ENCODE measurements around the gene TMEM139. TPM values are rescaled to one million over a fixed set of nuclear protein-coding genes. Genes with fewer than 3 reads are reported as not detected.
A peak's percentile ranks its signal among the peaks of the same experiment; 100 is the strongest.
"Not testable (repeated sequence)": the region's sequence is repeated elsewhere in the genome, so short reads cannot be mapped to it uniquely, and the experiment has no call there.

The TMEM139 gene
- total RNA-seq, 1 donor from 2014 or later = 0.75 TPM

- DNase-seq (ENCODE audit: low spot score) = peak; percentile 76
- H3K4me3 Mint-ChIP-seq (ENCODE audit: low read depth) = peak within 1 kb of the TSS; percentile 97
- peaks cover 55% of the 10 kb centered on the region for H3K36me3 Mint-ChIP-seq (ENCODE audit: low read depth)
- peaks cover 49% of the 10 kb centered on the region for H3K4me1 Mint-ChIP-seq (ENCODE audit: low read depth)
- intact Hi-C loops (cut with micrococcal nuclease) = loop anchor here (1.0 to 5.0 kb wide), 4 partner anchors 18 to 119 kb away; partner anchors contain the start of genes CASP2 and ZYX
- peak within 1 kb of the TSS; percentile 94 for H3K27ac Mint-ChIP-seq
- peaks cover 6% of the 10 kb centered on the region for H3K9me3 Mint-ChIP-seq
- H3K27me3 Mint-ChIP-seq (ENCODE audit: low read depth) = no peaks in the 10 kb centered on the region
These were observed 21.2 kb upstream of the TMEM139 start, which contains the start of gene GSTK1 for GRCh38 chr7:143263266-143264195. TSS of gene GSTK1 (plus strand) at chr7:143263441. CDS start at chr7:143263514, 73 bp downstream.

GRCh38 chr7:143264196-143264568, 20.6 kb upstream of the TMEM139 start:
- H3K36me3 Mint-ChIP-seq (ENCODE audit: low read depth) = peaks cover 61% of the 10 kb centered on the region
- peaks cover 50% of the 10 kb centered on the region for H3K4me1 Mint-ChIP-seq (ENCODE audit: low read depth)
- intact Hi-C loops (cut with micrococcal nuclease) = loop anchor here (5.0 kb wide), 1 partner anchor 118 kb away; the partner anchor contains the start of gene ZYX

GRCh38 chr7:143265017-143265693, 19.6 kb upstream of the TMEM139 start:
- intact Hi-C loops (cut with micrococcal nuclease) = no loop called here
- Mint-ChIP-seq H3K4me3 (ENCODE audit: low read depth) (peak overlapping the region; percentile 97), H3K27ac (peak overlapping the region; percentile 36), H3K36me3 (ENCODE audit: low read depth) (peaks cover 71% of the 10 kb centered on the region), H3K9me3 (peaks cover 6% of the 10 kb centered on the region), H3K4me1 (ENCODE audit: low read depth) (peaks cover 45% of the 10 kb centered on the region), H3K27me3 (ENCODE audit: low read depth) (no peaks in the 10 kb centered on the region)
- no peak for DNase-seq (ENCODE audit: low spot score)

More at GRCh38 chr7:143264196-143264568, 20.6 kb upstream of the TMEM139 start:
- Mint-ChIP-seq H3K27ac (peak overlapping the region; percentile 94), H3K4me3 (ENCODE audit: low read depth) (peak overlapping the region; percentile 97)
- not testable (repeated sequence) for H3K9me3 Mint-ChIP-seq; DNase-seq (ENCODE audit: low spot score); H3K27me3 Mint-ChIP-seq (ENCODE audit: low read depth)

GRCh38 chr7:143269251-143269650, 15.5 kb upstream of the TMEM139 start:
- Mint-ChIP-seq H3K4me1 (ENCODE audit: low read depth) (peaks cover 40% of the 10 kb centered on the region), H3K36me3 (ENCODE audit: low read depth) (peaks cover 76% of the 10 kb centered on the region), H3K9me3 (no peaks in the 10 kb centered on the region), H3K4me3 (ENCODE audit: low read depth) (no peak overlapping the region), H3K27me3 (ENCODE audit: low read depth) (no peaks in the 10 kb centered on the region), H3K27ac (no peak overlapping the region)
- intact Hi-C loops (cut with micrococcal nuclease) = no loop called here
- DNase-seq (ENCODE audit: low spot score) = no peak

- intact Hi-C loops (cut with micrococcal nuclease) = no loop called here
- Mint-ChIP-seq H3K27ac (no peak overlapping the region), H3K9me3 (no peaks in the 10 kb centered on the region)
These were observed 13.5 kb upstream of the TMEM139 start for GRCh38 chr7:143271240-143271639.

GRCh38 chr7:143272871-143273270, 11.9 kb upstream of the TMEM139 start:
- Mint-ChIP-seq H3K4me3 (ENCODE audit: low read depth) (no peak overlapping the region), H3K4me1 (ENCODE audit: low read depth) (peaks cover 20% of the 10 kb centered on the region)

More at GRCh38 chr7:143271240-143271639, 13.5 kb upstream of the TMEM139 start:
- Mint-ChIP-seq H3K4me3 (ENCODE audit: low read depth) (no peak overlapping the region), H3K36me3 (ENCODE audit: low read depth) (peaks cover 58% of the 10 kb centered on the region), H3K4me1 (ENCODE audit: low read depth) (peaks cover 26% of the 10 kb centered on the region), H3K27me3 (ENCODE audit: low read depth) (no peaks in the 10 kb centered on the region)
- DNase-seq (ENCODE audit: low spot score) = no peak

GRCh38 chr7:143279186-143280098, 5.3 kb upstream of the TMEM139 start:
- intact Hi-C loops (cut with micrococcal nuclease) = loop anchor here (1.0 to 10.0 kb wide), 3 partner anchors 9 to 565 kb away; partner anchors contain the start of gene CASP2

More at GRCh38 chr7:143272871-143273270, 11.9 kb upstream of the TMEM139 start:
- Mint-ChIP-seq H3K27me3 (ENCODE audit: low read depth) (no peaks in the 10 kb centered on the region), H3K36me3 (ENCODE audit: low read depth) (peaks cover 43% of the 10 kb centered on the region), H3K9me3 (no peaks in the 10 kb centered on the region), H3K27ac (no peak overlapping the region)
- no peak for DNase-seq (ENCODE audit: low spot score)
- intact Hi-C loops (cut with micrococcal nuclease) = no loop called here

GRCh38 chr7:143280160-143280559, 4.6 kb upstream of the TMEM139 start:
- Mint-ChIP-seq H3K9me3 (no peaks in the 10 kb centered on the region), H3K27me3 (ENCODE audit: low read depth) (no peaks in the 10 kb centered on the region), H3K27ac (peak overlapping the region; percentile 82), H3K36me3 (ENCODE audit: low read depth) (no peaks in the 10 kb centered on the region), H3K4me1 (ENCODE audit: low read depth) (peaks cover 41% of the 10 kb centered on the region), H3K4me3 (ENCODE audit: low read depth) (peak overlapping the region; percentile 72)
- intact Hi-C loops (cut with micrococcal nuclease) = loop anchor here (1.0 to 10.0 kb wide), 2 partner anchors 8 to 565 kb away; partner anchors contain the start of gene CASP2
- no peak for DNase-seq (ENCODE audit: low spot score)

More at GRCh38 chr7:143279186-143280098, 5.3 kb upstream of the TMEM139 start:
- Mint-ChIP-seq H3K27me3 (ENCODE audit: low read depth) (no peaks in the 10 kb centered on the region), H3K4me1 (ENCODE audit: low read depth) (peaks cover 41% of the 10 kb centered on the region), H3K9me3 (no peaks in the 10 kb centered on the region), H3K27ac (peak overlapping the region; percentile 82), H3K36me3 (ENCODE audit: low read depth) (no peaks in the 10 kb centered on the region), H3K4me3 (ENCODE audit: low read depth) (peak overlapping the region; percentile 72)
- no peak for DNase-seq (ENCODE audit: low spot score)

GRCh38 chr7:143280566-143280965, 4.2 kb upstream of the TMEM139 start:
- no peaks in the 10 kb centered on the region for H3K9me3 Mint-ChIP-seq
- intact Hi-C loops (cut with micrococcal nuclease) = loop anchor here (1.0 to 10.0 kb wide), 2 partner anchors 8 to 566 kb away; partner anchors contain the start of gene CASP2
- H3K27ac Mint-ChIP-seq = peak overlapping the region; percentile 82
- no peak for DNase-seq (ENCODE audit: low spot score)
- H3K27me3 Mint-ChIP-seq (ENCODE audit: low read depth) = no peaks in the 10 kb centered on the region
- no peaks in the 10 kb centered on the region for H3K36me3 Mint-ChIP-seq (ENCODE audit: low read depth)
- H3K4me3 Mint-ChIP-seq (ENCODE audit: low read depth) = peak overlapping the region; percentile 72
- peaks cover 43% of the 10 kb centered on the region for H3K4me1 Mint-ChIP-seq (ENCODE audit: low read depth)

GRCh38 chr7:143281529-143281928, 3.2 kb upstream of the TMEM139 start:
- no peak overlapping the region for H3K4me3 Mint-ChIP-seq (ENCODE audit: low read depth)

GRCh38 chr7:143282124-143282523, 2.6 kb upstream of the TMEM139 start:
- peaks cover 3% of the 10 kb centered on the region for H3K36me3 Mint-ChIP-seq (ENCODE audit: low read depth)

More at GRCh38 chr7:143281529-143281928, 3.2 kb upstream of the TMEM139 start:
- no peaks in the 10 kb centered on the region for H3K27me3 Mint-ChIP-seq (ENCODE audit: low read depth)
- DNase-seq (ENCODE audit: low spot score) = no peak
- no peaks in the 10 kb centered on the region for H3K36me3 Mint-ChIP-seq (ENCODE audit: low read depth)
- H3K9me3 Mint-ChIP-seq = no peaks in the 10 kb centered on the region
- peaks cover 45% of the 10 kb centered on the region for H3K4me1 Mint-ChIP-seq (ENCODE audit: low read depth)
- intact Hi-C loops (cut with micrococcal nuclease) = loop anchor here (10.0 kb wide), 1 partner anchor 567 kb away; no protein-coding TSS in a partner anchor
- no peak overlapping the region for H3K27ac Mint-ChIP-seq

More at GRCh38 chr7:143282124-143282523, 2.6 kb upstream of the TMEM139 start:
- intact Hi-C loops (cut with micrococcal nuclease) = loop anchor here (10.0 kb wide), 1 partner anchor 567 kb away; no protein-coding TSS in a partner anchor
- H3K4me3 Mint-ChIP-seq (ENCODE audit: low read depth) = no peak overlapping the region
- no peak for DNase-seq (ENCODE audit: low spot score)
- no peak overlapping the region for H3K27ac Mint-ChIP-seq
- peaks cover 49% of the 10 kb centered on the region for H3K4me1 Mint-ChIP-seq (ENCODE audit: low read depth)
- H3K27me3 Mint-ChIP-seq (ENCODE audit: low read depth) = no peaks in the 10 kb centered on the region
- peaks cover 5% of the 10 kb centered on the region for H3K9me3 Mint-ChIP-seq

All from activated T-helper 2 cell treated with anti-CD3 and anti-CD28 coated beads, Interferon-gamma antibody, Interleukin-2, Interleukin-4, amounts not matched to agents 10 μg/mL and 5 μg/mL and 100 μg/mL, durations not matched to agents 14 hours and 24 hours and 36 hours (primary cell).